ACHN (cell line): ENCODE data around the gene OST4.

Source experiments
- DNase-seq: peaks from one replicate; pipeline ENCODE4 v3.0.0-alpha.2; 2015
- in situ Hi-C: cut with HindIII; loops from 2 replicates; pipeline ENCODE4 v1.10.0; 2017; ENCODE audit warnings: low sequenced_read_pairs, low pct_ligation_motif_present, low pct_unique_long_range_greater_than_20kb

Gene OST4

GRCh38 chr2:27067385-27067784, 4.1 kb downstream of the OST4 start:
- in situ Hi-C loops = no loop called here
- DNase-seq = no peak

DNA sequence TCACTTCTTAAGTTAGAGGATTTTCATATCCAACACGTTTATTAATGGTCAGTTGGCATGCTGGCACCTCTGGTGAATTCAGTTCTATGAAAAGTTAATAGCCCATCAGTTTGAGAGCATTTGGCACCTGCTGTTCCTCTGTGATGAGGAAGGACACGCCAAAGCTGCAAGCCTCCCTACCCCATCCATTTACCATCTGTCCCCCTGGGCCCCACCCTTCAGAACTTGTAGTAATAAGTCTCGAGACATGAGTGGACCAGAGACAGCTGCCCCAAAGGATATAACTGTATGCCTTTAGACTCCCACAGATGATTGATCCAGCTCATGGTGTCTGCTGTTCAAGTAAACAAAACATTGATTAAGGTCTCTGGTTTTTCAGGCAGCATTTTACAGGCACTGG, 6.3 kb downstream of the OST4 start:
- DNase-seq = no peak
- in situ Hi-C loops = no loop called here

DNA sequence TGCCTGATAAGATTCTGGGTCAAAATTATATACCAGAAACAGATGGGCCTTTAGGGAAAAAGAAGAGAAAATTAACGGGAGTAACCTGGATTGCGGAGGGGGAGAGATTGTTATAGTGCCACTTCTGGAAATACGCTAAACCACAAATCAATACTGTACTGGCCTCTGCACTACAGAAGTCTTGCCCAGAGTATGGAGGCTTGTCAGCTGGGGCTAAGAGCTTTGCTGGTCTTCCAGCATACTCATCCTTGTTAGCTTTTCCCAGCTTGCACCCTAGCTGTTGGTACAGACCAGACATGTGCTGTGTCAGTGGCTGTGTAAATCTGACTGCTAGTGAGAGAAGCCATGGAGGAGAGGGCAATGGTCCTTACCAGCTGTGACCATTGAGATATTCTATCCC, 11.1 kb downstream of the OST4 start:
- in situ Hi-C loops = no loop called here
- DNase-seq = no peak

GRCh38 chr2:27059141-27059820, 12.2 kb downstream of the OST4 start:
- in situ Hi-C loops = no loop called here

DNA sequence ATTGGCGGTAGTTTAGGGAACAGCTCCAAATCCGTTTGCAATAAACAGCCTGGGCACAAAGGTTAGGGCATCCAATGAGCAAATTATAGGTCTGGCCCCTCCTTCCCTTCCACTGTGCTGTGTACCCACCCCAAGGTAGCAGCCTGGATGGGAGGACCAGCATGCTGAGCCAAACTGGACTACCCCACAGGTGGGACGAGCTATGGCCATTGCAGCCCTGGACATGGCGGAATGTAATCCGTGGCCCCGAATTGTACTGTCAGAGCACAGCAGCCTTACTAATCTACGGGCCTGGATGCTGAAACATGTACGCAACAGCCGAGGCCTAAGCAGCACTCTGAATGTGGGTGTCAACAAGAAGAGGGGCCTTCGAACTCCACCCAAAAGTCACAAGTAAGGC, 13.2 kb downstream of the OST4 start:
- no peak for DNase-seq
- in situ Hi-C loops = no loop called here

More at GRCh38 chr2:27059141-27059820, 12.2 kb downstream of the OST4 start:
- no peak for DNase-seq

- no peak for DNase-seq
- in situ Hi-C loops = no loop called here
Measured at GRCh38 chr2:27057184-27057583, 14.3 kb downstream of the OST4 start.

DNA sequence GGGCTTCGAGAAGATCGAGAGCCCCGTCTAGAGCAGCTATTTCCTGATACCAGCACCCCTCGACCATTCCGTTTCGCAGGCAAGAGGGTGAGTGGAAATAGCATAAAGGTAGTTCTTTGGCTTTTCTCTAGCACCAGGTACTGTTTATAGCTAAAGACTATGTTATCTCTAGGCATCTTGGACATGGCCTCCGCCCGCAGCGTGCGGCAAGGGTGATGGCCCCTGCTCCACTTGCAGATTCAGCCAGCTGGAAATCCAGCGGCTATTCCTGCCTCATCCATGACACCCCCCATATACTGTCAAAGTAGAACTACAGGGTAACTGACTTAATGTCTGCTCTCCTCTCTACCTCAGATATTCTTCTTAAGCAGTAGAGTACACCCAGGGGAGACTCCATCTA, 16.7 kb downstream of the OST4 start:
- in situ Hi-C loops = no loop called here
- no peak for DNase-seq

DNA sequence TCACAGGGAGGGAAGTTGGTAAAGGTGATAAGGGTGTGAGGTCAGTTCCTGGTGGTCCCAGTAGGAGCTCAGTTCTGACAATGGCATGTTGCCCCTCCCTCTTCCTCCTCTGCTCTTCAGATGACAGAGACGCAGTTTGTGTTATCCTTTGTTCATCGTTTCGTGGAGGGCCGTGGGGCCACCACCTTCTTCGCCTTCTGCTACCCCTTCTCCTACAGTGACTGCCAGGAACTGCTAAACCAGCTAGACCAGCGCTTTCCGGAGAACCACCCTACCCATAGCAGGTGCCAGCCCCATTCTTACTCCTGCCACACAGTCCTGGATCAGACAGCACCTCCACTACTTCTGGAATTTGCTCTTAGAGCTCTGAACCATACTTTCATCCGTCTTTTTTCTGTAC, 17.7 kb downstream of the OST4 start:
- DNase-seq = no peak
- in situ Hi-C loops = no loop called here

GRCh38 chr2:27053321-27053720, 18.1 kb downstream of the OST4 start:
- in situ Hi-C loops = no loop called here
- no peak for DNase-seq

DNA sequence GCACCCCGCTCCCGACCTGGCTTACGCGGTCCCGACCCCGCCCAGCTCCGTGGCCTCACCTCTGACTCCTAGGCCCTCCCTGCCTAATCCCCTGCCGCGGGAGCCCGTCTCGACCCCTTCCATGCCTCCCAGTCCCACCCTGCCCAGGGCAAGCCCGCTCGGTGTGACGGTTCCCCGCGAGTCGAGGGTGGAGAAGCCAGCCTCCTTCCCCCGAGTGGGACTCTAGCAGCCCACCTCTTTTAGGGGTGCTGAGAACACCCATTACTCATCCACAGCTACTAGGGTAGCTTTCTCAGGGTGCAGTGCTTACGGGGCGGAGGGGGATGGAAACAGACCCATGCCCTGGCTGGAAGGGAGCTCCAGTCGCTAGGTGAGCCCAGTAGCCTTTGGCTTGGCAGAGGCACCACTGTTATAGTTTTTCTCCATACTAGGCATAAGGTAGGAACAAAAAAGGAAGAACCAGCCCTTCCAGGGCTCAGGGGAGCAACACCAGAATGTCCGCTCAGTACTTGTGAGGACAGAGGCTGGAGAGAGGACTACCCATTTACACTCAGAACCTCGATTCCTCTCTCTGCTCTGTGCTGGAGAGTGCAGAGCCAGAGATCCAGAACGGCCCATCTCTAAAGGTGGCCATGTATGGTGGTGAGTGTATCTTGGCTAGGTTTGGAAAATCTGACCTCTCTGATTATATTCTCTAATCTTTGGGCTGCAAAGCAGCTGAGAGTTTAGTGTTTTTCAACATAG, 19.4 kb downstream of the OST4 start:
- in situ Hi-C loops = no loop called here
- no peak for DNase-seq

GRCh38 chr2:27050996-27051901, 20.2 kb downstream of the OST4 start, which contains the start of gene AGBL5:
Gene AGBL5 (plus strand): TSS chr2:27051668. CDS start chr2:27052959, 1,291 bp downstream.
- peak; percentile 93 for DNase-seq
- in situ Hi-C loops = no loop called here

DNA sequence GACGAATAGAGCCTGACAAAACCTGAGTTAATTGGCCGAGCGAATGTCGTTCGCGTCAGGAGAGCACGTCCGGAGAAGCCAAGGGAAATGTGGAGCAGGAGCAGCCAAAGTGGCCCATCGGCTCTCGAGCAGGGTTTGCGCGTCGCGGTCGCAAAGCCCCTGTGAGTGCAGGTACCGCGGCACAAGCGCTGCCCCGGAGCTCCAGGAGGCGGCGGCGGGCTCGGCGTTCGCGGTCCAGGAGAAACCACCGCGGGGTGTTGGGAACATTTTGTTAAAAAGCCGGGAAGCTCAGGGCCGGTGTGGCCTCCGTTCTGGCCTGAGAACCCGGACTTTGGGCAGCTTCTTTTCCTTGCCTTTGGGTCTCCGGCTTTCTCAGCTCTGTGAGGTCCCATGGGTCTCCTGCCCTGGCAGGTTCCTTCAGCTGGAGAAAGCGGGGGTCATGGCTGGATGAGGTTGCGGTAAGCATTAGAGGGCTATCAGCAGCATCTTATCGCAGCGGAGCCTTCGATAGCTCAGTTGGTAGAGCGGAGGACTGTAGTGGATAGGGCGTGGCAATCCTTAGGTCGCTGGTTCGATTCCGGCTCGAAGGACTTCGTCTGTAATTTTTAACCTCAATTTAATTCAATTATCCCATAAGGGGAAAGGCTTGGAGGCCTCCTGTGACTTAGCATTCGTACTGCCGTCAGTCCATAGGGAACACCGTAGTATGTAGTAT, 21.0 kb downstream of the OST4 start:
- DNase-seq = peak; percentile 93
- in situ Hi-C loops = no loop called here

GRCh38 chr2:27049422-27050280, 21.8 kb downstream of the OST4 start:
- in situ Hi-C loops = no loop called here
- no peak for DNase-seq

DNA sequence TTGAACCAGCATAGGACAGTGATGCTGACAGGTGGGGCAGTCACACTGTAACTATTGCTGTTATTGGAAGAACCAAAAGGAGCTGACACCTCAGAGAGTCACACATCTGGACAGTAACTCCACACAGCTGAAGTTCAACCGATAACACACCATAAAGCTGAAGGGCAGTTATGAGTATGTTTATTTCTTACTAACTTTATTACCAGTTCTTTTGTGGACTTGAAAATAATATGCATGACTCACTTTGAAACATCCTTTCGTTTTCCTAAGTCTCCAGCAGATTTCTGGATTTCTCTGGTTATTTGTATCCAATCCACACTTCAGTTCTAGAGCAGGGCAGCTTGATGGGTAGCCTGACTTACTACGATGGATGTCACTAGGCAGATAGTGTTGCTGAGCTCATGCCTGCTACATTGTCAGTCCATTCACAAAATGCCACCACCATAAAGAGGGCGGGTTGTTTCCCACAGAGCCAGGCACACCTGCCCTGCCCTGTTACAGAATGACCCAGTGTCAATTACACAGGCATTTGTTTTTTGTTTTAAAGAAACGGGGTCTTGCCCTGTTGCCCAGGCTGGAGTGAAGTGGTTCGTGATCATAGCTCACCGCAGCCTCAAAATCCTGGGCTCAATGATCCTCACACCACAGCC, 28.3 kb downstream of the OST4 start:
- no peak for DNase-seq
- in situ Hi-C loops = no loop called here

GRCh38 chr2:27042159-27042661, 29.2 kb downstream of the OST4 start:
- in situ Hi-C loops = no loop called here
- DNase-seq = no peak

- in situ Hi-C loops = no loop called here
- no peak for DNase-seq
Measured at GRCh38 chr2:27041752-27042151, 29.7 kb downstream of the OST4 start.

- in situ Hi-C loops = no loop called here
- DNase-seq = no peak
Measured at GRCh38 chr2:27040282-27040681, 31.2 kb downstream of the OST4 start.
